ENCODE results near the gene VAV3. TPM values are rescaled to one million over a fixed set of nuclear protein-coding genes. Genes with fewer than 3 reads are reported as not detected.

The VAV3 gene
- polyA plus RNA-seq, 1 donor (not counting 4 experiments of a cell fraction or from before 2014, with no cell fraction given), result 19.6 TPM

DNA sequence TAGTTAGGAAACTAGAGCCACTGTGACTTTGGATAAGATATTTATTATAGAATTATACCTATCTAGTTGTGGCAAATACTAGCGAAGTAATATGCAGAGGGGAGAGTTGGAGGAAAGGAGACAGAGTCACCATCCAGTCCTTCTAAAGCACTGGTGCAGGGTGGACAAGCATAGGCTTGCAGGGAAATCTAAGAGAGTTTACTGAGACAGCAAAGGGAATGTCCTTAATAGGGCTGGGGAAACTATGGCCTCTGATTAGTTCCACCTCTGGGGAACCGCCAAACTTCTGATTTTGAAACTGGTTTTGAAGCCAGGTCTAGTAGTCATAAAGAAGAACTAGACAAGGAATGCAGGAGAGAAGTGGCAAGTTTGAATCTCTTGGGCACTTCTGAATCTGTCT is 407.9 kb downstream of the VAV3 start:
- Histone ChIP-seq H3K9ac (ENCODE audit: control insufficient read depth, extremely low read depth, insufficient read depth, low read length) (no peak overlapping the region), H3K9me1 (ENCODE audit: control insufficient read depth, extremely low read depth, insufficient read depth, low read length) (no peaks in the 10 kb centered on the region), H4K20me1 (ENCODE audit: control insufficient read depth, extremely low read depth, insufficient read depth, low read length) (no peaks in the 10 kb centered on the region), H3K9me3 (ENCODE audit: control insufficient read depth, low read depth, low read length) (no peaks in the 10 kb centered on the region), H3K79me2 (ENCODE audit: control insufficient read depth, insufficient read depth, low read length) (no peaks in the 10 kb centered on the region), H3K27me3 (ENCODE audit: control insufficient read depth, extremely low read depth, insufficient read depth, low read length) (no peaks in the 10 kb centered on the region), H3K4me2 (ENCODE audit: control insufficient read depth, extremely low read depth, insufficient read depth, low read depth, low read length) (peak overlapping the region; percentile 64), H3K27ac (ENCODE audit: control insufficient read depth, insufficient read depth, low read length) (no peak overlapping the region), H2AFZ (ENCODE audit: control insufficient read depth, low read length) (peak overlapping the region; percentile 63), H3K36me3 (ENCODE audit: control insufficient read depth in 2 of 2, extremely low read depth in 1 of 2, insufficient read depth in 2 of 2, low read length in 2 of 2) (no peaks in the 10 kb centered on the region), H3K4me3 (ENCODE audit: control insufficient read depth in 2 of 3, extremely low read depth in 1 of 3, insufficient read depth in 2 of 3, low read depth in 1 of 3, low read length in 3 of 3) (peak overlapping the region in 1 of 3 experiments; percentile 15), H3K4me1 (ENCODE audit: control insufficient read depth, extremely low read depth, insufficient read depth, low read length) (peaks cover 17% of the 10 kb centered on the region)
- FAIRE-seq, result peak; percentile 94
- dilution Hi-C loops (cut with MboI; ENCODE audit: extremely low pct_ligation_motif_present, low sequenced_read_pairs), result no loop called here
- DNase-seq (ENCODE audit: low read depth, low spot score), result no peak
- TF ChIP-seq, protein P1, sequence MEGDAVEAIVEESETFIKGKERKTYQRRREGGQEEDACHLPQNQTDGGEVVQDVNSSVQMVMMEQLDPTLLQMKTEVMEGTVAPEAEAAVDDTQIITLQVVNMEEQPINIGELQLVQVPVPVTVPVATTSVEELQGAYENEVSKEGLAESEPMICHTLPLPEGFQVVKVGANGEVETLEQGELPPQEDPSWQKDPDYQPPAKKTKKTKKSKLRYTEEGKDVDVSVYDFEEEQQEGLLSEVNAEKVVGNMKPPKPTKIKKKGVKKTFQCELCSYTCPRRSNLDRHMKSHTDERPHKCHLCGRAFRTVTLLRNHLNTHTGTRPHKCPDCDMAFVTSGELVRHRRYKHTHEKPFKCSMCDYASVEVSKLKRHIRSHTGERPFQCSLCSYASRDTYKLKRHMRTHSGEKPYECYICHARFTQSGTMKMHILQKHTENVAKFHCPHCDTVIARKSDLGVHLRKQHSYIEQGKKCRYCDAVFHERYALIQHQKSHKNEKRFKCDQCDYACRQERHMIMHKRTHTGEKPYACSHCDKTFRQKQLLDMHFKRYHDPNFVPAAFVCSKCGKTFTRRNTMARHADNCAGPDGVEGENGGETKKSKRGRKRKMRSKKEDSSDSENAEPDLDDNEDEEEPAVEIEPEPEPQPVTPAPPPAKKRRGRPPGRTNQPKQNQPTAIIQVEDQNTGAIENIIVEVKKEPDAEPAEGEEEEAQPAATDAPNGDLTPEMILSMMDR (optimal IDR thresholded peaks at IDR 0.05 in 1 of 3, IDR thresholded peaks at IDR 0.05 in 1 of 3, conservative IDR thresholded peaks at IDR 0.05 in 1 of 3; ENCODE audit: extremely low read depth in 1 of 3, insufficient read depth in 2 of 3, low read length in 3 of 3), result no peak
- TF ChIP-seq EZH2 (IDR thresholded peaks at IDR 0.05; ENCODE audit: low read length), result no peak

DNA sequence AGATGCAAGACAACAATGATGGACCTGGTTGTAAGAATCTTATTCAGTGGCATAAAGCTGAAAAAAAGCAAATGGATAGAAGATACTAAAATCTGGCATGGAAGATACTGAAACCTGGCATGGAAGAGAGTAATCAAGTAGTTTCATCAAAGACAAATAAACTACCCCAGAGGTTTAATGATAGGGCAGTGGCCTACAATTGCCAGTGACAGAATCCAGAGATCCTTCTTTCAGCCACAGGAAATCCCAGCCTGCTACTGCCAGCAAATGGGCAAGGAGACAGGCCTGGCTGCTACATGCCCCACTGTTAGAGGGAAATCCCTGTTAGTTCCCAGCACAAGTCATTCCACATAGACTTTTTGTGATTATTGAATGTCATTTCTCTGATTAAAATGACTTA is 409.4 kb downstream of the VAV3 start:
- FAIRE-seq (no peak), DNase-seq (ENCODE audit: low read depth, low spot score) (no peak)
- Histone ChIP-seq H3K4me3 (ENCODE audit: control insufficient read depth in 2 of 3, extremely low read depth in 1 of 3, insufficient read depth in 2 of 3, low read depth in 1 of 3, low read length in 3 of 3) (no peak overlapping the region), H3K9me3 (ENCODE audit: control insufficient read depth, low read depth, low read length) (no peaks in the 10 kb centered on the region), H3K27ac (ENCODE audit: control insufficient read depth, insufficient read depth, low read length) (no peak overlapping the region), H4K20me1 (ENCODE audit: control insufficient read depth, extremely low read depth, insufficient read depth, low read length) (no peaks in the 10 kb centered on the region), H3K9me1 (ENCODE audit: control insufficient read depth, extremely low read depth, insufficient read depth, low read length) (no peaks in the 10 kb centered on the region), H3K4me1 (ENCODE audit: control insufficient read depth, extremely low read depth, insufficient read depth, low read length) (peaks cover 17% of the 10 kb centered on the region), H3K36me3 (ENCODE audit: control insufficient read depth in 2 of 2, extremely low read depth in 1 of 2, insufficient read depth in 2 of 2, low read length in 2 of 2) (no peaks in the 10 kb centered on the region), H3K79me2 (ENCODE audit: control insufficient read depth, insufficient read depth, low read length) (no peaks in the 10 kb centered on the region), H3K27me3 (ENCODE audit: control insufficient read depth, extremely low read depth, insufficient read depth, low read length) (no peaks in the 10 kb centered on the region), H3K9ac (ENCODE audit: control insufficient read depth, extremely low read depth, insufficient read depth, low read length) (no peak overlapping the region), H2AFZ (ENCODE audit: control insufficient read depth, low read length) (no peak overlapping the region), H3K4me2 (ENCODE audit: control insufficient read depth, extremely low read depth, insufficient read depth, low read depth, low read length) (no peak overlapping the region)
- TF ChIP-seq, protein P1 (optimal IDR thresholded peaks at IDR 0.05 in 1 of 3, IDR thresholded peaks at IDR 0.05 in 1 of 3, conservative IDR thresholded peaks at IDR 0.05 in 1 of 3; ENCODE audit: extremely low read depth in 1 of 3, insufficient read depth in 2 of 3, low read length in 3 of 3), result no peak
- TF ChIP-seq EZH2 (IDR thresholded peaks at IDR 0.05; ENCODE audit: low read length), result no peak
- dilution Hi-C loops (cut with MboI; ENCODE audit: extremely low pct_ligation_motif_present, low sequenced_read_pairs), result no loop called here
